Posterior cingulate gyrus (tissue), 11 donors: Measurements from ENCODE around the gene GLRX2.
"Not testable (repeated sequence)": the region's sequence is repeated elsewhere in the genome, so short reads cannot be mapped to it uniquely, and the experiment has no call there.

ENCODE experiments used
- DNase-seq, 10 donors: peaks; one replicate each; pipeline versions ENCODE4 v3.0.0 to v3.0.0-alpha.2; 2020 to 2021; ENCODE audit warnings: mixed read lengths in 3 of 10
- intact Hi-C: fragments of 100-400 bp; cut with DNase I; formaldehyde crosslinking; loops from one replicate; pipeline ENCODE4 v1.15.1; 2023

Gene GLRX2, protein sequence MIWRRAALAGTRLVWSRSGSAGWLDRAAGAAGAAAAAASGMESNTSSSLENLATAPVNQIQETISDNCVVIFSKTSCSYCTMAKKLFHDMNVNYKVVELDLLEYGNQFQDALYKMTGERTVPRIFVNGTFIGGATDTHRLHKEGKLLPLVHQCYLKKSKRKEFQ

DNA sequence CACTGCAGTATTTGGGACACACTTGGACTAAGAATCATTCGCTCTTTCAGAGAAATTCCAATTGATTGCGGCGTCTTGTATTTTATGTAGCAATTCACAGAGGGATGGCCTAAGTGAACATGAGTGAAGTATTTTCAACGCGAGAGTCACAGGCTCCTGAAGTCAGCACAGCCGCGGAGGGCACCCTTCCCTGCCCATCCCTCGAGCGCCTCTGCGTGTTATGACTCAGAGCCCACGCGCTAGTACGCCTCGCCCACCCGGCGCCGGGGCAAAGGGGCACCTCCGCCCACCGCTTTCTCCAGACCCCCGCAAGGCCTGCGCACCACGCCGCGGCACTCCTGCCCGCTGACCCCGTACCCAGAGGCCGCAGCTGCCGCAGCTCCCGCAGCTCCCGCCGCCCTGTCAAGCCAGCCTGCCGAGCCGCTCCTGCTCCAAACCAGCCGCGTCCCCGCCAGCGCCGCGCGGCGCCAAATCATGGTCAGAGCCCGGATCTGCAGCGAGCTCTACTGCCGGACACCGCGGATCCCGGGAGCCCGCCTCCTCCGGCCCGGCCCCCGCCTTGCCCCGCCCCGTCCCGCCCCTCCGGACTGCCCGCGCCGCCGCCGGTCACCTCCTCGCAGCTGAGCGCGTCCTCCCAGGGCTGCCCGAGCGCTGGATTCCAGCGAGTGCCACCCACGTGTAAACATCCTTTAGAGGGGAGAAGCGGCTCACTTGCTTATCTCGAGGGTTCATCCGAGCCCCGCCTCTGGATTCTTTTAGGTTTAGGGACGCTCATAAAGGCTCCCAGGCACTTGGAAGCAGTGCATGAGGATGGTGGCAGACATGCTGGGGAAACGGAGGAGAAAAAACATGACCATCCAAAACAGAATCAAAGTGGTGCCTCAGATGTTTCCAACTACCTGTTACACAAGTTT lies at the start of gene GLRX2:
TSS of gene GLRX2 (minus strand) at position 508 of the 914 bp plus-strand sequence. CDS start at position 476, 32 bp downstream.
- DNase-seq: peak; percentile 75 to 98 (median 86)
- intact Hi-C loops: loop anchor here (1.0 to 2.0 kb wide), 2 partner anchors 16 to 46 kb away; partner anchors contain the start of genes RO60 and UCHL5

DNA sequence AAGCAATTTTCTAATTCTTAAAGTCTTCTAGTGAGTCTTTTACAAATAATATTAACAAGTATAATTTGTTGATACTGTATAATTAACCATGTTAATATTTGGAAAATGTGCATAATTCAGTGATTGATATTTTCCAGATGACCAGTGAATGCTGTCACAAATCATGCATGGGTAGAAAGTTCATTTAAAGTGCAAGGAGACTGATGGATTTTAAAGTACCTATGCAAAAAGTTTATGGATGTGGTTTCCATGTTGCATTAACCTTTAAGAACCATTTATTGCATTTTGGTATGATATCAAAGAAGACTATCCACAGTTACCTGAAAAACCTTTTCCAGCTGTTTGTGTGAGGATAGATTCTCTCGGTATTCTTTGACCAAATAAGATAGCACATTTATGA lies 39.8 kb upstream of the GLRX2 start:
- intact Hi-C loops: no loop called here

DNA sequence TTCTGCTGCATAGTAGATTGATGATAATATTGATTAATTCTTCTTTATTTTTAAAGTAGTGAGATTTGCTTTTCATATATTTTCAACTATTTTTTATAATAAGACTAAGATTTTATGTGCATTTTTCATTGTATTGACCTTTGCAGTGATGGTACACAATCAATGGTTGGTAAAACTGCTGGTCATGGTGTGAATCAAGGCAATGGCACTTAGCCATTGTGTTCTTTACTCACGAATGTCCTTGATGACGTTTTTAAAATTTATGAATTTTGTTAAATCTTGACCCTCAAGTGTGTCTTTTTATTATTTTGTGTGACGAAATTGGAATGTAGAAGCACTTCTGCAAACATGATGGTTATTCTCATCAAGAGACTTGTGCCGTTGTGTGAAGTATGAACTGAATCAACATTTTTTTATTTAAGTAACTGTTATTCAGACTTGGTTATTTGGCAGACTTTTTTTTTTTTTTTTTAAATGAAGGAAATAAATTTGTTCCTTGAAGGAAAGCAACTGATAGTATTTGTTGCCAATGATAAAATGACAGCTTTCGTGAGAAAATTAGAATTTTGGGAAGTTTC lies 39.2 kb upstream of the GLRX2 start:
- no peak for DNase-seq
- intact Hi-C loops: no loop called here

More for the DNA sequence above, 39.8 kb upstream of the GLRX2 start:
- no peak for DNase-seq

DNA sequence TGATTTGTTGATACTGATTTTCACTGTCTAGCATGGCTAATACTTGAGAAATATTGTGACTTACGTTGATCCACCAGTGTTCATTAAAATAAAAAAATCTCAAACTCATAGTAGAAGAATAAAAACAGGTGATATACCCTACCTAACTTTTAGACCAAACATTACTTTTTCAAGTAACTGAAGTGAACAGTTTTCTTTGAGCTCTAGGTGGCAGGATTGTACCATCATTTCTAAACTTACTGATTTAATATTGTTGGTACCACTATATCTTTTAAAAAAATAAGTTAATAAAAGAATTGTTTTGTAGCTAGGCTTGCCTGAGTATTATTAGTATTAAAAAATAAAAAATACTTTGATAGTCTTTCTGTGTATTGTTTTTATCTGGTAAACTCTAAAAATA lies 38.1 kb upstream of the GLRX2 start:
- intact Hi-C loops: no loop called here
- no peak for DNase-seq

DNA sequence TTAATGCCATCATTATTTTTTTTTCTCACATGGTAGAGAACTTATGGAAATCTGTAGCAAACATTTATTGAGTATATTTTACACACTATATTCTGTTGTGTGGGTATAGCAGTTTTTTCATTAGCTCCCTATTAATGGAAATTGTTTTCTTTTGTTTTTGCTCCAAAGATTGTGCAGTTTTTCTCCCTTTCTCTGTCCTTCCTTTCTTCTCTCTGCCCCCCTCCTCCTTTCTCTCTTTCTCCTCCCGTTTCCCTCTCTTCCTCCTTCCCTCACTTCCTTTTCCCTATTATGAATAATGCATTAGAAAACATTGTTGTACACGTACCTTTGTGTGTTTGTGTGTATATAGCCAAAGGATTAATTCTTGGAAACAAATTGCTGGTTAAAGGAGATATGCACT lies 37.2 kb upstream of the GLRX2 start:
- intact Hi-C loops: no loop called here
- no peak for DNase-seq

DNA sequence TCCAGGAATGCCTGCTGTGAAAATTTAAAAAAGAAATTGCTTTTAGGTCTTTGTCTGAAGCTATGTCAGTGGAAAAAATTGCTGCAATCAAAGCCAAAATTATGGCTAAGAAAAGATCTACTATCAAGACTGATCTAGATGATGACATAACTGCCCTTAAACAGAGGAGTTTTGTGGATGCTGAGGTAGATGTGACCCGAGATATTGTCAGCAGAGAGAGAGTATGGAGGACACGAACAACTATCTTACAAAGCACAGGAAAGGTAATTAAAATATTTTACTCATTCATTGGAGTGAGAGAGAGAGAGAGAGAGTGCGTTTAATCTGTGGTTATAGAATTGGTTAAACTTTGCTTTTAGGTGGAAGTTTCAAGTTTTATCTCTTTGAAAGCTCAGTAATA lies 36.6 kb upstream of the GLRX2 start:
- no peak for DNase-seq
- intact Hi-C loops: no loop called here

DNA sequence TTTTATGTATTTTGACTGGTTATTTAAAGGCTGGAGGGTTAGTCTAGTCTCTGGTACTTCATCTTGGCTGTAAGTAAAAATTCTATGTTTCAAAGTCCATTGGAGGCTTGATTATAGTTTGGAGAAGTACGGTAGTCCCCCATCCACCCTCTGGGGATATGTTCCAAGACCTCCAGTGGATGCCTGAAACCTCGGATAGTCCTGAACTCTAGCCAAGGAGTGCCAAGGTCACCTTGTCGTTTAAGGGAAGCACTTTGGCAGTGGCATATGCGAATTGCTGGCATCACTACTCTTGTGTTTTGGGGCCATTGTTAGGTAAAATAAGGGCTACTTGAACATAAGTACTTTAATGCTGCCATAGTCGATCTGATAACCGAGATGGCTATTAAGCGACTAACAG lies 35.0 kb upstream of the GLRX2 start:
- intact Hi-C loops: no loop called here
- no peak for DNase-seq

DNA sequence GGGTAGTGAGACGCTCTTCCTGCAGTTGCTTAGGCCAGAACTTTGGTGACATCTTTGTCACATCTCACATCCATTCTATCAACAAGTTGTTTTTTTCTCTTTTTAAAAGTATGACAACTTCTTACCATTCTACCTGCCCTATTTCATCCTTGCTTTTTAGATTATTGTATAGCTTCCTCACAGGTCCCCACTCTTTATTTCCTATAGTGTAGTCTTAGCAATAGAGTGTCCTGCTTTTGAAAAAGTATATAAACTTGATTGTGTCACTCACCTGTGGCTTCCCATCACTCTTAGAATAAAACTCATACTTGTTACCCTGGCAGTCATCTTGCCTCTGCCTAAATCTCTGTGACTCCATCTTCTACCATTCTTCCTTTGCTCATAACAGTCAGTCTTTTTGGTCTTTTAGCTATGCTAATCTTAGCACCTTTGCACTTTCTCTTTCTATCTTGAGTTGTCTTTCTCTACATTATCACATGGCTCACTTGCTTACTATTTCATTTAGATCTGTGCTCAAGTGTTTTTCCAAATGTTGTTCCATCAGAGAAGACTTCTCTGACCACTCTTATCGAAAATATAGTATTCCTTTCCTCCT lies 26.1 kb upstream of the GLRX2 start:
- no peak for DNase-seq
- intact Hi-C loops: no loop called here

DNA sequence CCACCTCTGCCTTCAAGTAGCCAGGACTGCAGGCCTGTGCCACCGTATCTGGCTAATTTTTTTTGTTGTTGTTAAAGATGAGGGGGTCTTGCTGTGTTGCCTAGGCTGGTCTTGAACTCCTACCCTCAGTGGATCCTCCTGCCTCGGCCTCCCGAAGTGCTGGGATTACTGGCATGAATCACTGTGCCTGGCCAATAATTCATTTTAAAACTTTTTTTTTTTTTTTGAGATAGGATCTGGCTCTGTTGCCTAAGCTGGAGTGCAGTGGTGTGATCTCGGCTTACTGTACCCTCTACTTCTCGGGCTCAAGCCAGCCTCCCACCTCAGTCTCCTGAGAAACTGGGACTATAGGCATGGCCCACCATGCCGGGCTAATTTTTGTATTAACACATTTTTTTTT lies 20.2 kb upstream of the GLRX2 start:
- intact Hi-C loops: loop anchor here (10.0 kb wide), 1 partner anchor 59 kb away; the partner anchor contains the start of gene B3GALT2
- DNase-seq: no peak

DNA sequence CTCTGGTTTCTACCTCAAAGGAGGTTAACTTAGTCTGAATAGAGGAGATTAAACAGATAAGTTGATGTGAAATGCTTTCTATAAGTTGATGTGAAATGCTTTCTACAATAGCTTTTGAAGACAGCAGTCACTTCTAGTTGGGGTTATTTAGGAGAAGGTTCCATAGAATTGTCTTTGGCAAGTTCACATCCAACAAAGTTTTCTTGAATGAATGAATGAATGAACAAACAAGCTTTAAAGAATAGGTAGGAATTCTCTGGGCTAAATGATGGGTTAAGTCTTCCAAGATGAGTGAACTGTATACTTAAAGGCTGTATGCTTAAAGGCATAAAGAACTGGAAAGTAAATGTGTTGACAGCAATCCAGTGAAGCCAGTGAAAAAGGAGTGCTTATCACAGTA lies 18.5 kb upstream of the GLRX2 start:
- no peak for DNase-seq
- intact Hi-C loops: loop anchor here (5.0 to 10.0 kb wide), 3 partner anchors 61 to 651 kb away; partner anchors contain the start of genes B3GALT2 and RGS2

DNA sequence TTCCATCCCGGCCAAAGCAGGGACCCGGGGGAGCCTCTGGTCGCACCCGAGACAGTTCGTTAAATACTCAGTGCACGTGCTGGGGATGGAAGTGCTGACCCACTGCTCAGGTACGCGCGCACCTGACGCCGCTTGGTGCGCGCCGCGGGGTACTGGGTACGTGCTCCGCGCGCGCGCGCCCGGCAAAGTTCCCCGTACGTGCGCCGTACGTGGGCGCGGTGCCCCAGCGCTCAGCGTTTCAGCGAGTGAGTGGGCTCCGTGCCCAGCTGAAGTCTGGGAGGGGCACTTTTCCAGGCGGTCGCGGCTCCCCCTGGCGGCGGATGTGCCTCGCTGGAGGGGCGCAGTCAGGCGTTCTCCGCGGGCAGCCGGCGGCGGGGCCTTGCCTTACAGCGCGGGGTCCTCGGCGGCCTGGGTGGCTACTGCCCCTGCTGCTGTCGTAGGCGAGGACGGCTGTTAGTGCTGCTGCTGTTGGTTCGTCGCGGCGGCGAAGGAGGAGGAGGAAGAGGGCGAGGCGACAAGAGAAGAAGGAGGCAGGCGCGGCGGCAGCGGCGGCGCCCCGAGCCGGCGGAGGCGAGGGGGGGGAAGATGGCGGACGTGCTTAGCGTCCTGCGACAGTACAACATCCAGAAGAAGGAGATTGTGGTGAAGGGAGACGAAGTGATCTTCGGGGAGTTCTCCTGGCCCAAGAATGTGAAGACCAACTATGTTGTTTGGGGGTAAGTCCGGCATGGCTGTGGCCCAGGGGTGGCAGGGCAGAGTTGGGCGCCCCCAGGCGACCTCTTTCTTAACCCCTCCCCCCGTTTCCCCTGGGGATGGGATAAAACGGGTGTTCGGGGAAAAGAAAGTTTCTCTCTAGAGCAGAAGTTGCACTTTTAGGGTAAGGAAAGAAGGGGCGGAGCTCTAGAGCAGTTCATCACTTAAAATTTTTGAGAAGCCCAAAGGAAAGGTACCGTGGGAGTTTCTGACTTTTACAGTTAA lies 16.7 kb upstream of the GLRX2 start, which contains the start of gene CDC73:
TSS of gene CDC73 (plus strand) at position 416 of the 978 bp plus-strand sequence. CDS start at position 586, 170 bp downstream.
- DNase-seq: peak; percentile 93 to 99 (median 97)
- intact Hi-C loops: loop anchor here (1.0 to 10.0 kb wide), 5 partner anchors 17 to 650 kb away; partner anchors contain the start of genes B3GALT2, GLRX2, RGS2 and RO60

DNA sequence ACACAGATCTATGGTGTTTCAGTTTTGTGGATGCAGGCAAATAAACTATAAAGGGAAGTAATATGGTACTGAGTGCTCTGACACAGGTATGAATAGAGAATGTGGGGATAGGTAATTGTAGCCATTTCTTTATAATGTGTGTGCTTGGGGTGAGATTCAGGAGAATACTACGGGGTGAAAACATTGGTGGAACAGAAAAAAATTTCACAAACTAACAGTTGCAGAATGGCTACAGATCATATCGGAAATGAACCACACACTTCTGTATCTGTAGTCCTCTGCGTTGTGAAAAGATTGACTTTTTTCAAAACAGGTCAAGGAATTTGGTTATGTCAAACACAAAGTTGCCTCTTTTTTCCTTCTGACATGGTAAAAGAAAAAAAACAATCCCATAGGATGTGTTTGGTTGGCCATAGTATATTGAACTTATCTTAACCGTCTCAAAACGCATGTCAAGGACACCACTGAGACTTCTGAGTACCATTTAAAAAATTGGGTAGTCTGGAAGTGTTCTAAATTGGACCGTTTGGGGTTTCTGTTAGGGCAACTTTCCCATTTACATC lies 15.5 kb upstream of the GLRX2 start:
- intact Hi-C loops: loop anchor here (1.0 to 10.0 kb wide), 5 partner anchors 15 to 648 kb away; partner anchors contain the start of genes B3GALT2, GLRX2, RGS2 and RO60
- no peak for DNase-seq

DNA sequence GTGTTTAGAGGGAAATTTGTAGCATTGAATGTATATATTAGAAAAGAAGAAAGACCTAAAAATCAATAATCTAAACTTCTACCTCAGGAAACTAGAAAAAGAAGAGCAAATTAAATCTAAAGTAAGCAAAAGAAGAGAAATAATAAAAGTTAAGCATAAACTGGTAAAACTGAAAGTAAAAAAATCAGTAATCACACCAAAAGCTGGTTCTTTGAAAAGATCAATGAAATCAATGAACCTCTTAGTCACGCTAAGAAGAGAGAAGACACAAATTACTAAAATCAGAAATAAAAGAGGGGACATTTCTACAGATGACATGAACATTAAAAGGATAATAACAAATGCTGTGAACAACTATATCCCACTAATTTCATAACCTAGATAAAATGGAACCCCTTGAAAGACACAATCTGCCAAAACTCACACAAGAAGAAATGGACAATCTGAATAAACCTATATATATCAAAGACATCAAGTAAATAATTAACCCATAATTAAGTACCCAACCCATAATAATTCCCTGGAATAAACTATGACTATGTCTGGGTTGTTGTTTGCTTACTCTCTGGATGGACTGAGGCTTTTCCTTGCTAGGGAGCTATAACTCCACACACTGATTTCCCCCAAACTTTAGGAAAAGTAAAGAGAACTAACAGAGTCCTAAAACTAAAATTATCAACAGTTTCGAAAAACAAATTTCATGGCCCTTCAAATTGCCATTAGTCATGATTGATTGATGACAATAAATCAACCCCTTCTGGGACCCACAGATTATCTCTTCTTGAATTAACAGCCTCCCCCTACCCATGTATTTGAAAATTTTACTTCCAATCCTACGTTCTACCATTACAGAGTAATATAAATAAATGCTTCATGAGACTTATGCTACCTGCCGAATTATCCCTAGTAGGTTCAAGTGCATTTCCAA lies 13.9 kb upstream of the GLRX2 start:
- intact Hi-C loops: no loop called here
- DNase-seq: no peak

DNA sequence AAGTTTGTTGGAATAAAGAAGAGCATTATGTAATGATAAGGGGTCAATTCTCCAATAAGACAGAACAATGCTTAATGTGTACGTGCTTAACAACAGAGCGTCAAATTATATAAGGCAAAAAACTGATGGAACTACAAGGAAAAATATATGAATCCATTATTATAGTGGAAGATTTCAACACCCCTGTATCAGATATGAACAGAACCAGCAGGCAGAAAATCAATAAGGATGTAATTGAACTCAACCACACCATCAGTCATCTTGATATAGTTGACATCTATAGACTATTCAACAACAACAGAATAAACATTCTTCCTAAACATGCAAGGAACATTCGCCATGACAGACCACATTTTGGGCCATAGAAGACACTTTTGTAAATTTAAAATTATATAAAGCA lies 13.0 kb upstream of the GLRX2 start:
- intact Hi-C loops: no loop called here
- no peak for DNase-seq

DNA sequence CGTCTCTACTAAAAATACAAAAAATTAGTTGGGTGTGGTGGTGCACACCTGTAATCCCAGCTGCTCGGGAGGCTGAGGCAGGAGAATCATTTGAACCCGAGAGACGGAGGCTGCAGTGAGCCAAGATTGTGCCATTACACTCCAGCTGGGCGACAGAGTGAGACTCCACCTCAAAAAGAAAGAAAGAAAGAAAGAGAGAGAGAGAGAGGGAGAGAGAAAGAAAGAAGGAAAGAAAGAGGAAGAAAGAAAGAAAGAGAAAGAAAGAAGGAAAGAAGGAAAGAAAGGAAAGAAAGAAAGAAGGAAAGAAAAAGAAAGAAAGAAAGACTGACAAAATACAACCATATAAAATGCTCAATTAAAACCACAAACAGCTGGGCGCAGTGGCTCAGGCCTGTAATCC lies 12.0 kb upstream of the GLRX2 start:
- intact Hi-C loops: not testable (repeated sequence)
- peak in 1 of 10 donors; percentile 12 for DNase-seq

DNA sequence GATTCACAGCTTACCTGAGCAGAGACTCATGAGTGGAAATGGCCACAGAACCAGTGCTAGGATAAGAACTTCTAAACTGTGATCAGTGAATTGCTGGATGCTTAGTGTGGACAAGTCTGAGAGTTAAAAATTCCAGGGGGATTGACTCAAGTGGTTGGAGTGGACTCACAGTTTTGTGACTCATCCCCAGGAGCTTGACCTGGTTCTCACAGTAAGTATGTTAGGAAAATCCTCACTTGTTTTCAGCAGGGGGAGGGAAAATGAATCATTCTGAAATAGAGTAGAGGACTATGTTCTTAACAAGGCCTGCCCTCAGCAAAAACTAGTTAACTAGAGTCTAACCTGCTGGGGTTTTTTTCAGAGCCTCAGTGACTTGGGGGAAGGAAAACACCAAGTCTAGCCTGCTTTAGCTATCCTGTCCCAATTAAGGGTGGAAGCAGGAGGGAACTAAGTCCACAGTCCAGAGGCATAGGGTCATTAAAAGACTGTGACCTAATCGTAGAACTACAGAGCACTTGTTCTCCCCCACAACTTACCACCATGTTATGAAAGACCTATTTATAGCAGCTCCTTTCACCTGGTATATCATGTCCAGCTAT lies 10.5 kb upstream of the GLRX2 start:
- no peak for DNase-seq
- intact Hi-C loops: no loop called here

DNA sequence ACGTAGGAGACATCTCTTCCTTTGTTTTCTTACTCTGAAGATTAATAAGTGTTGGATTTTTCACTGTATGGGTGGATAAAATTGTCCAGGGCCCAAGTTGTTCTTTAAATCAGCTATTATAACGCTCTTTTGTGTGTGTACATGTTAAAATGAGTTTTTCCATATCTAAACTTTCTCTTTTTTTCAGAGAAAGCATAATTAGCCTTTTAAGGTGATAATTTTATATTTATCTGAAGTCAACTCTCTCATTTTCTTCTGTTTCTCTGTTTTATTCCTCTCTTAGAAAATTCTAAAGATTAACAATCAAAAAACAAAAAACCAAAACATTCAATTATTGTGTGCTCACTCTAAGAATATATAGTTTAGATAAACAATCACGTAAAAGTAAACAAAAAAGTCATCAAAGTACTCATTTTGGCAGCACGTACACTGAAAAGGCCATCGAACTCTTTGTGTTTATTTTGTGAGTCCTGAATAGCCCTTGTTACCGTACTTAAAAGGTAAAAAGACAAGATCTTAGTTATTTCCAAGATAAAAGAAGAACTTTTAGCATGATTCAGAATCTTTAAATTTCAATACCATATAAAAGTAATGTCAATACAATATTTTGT lies 9.4 kb upstream of the GLRX2 start:
- no peak for DNase-seq
- intact Hi-C loops: no loop called here
